G401.6 (cell line): Measurements from ENCODE around the gene LRRC74A.
A peak's percentile ranks its signal among the peaks of the same experiment; 100 is the strongest.

Source experiments
- FAIRE-seq: peaks from 2 replicates; lab custom pipeline; 2012; peaks lifted over from hg19 to GRCh38; lab: Jason Lieb, UNC

LRRC74A gene

DNA sequence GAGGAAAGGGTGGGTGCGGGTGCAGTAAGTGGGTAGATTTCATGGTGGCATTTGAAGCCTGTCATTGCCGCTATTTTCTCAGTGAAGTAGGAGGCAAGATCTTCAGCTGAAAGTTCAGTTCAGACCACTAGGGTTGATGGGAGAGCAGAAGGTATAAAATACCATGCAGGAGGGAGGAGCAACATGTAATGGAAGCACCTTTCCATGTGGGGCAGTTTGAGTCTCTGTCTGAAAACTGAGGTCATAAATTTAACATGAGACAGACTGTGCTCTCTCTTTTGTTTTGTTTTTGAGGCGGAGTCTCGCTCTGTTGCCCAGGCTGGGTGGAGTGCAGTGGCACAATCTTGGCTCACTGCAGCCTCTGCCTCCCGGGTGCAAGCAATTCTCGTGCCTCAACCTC lies 22.7 kb downstream of the LRRC74A start:
- no peak for FAIRE-seq

DNA sequence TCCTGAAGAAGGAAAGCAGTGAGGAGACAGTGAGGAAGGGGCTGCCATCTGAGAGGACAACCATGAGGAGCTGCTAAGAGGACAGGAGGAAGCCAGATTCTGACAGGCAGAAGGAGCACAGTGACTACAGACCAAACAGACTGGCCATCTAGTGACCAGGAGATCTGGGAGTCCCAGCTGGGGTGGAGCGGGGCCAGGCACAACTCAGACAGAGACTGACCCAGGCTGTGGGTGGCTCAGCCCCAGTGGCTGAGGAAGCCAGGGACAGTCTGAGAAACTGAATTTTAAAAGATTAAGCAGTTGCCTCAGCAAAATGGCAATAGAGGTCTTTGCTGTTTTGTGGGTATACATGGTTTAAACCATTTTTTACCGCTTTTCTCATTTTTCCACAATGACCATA lies 28.9 kb downstream of the LRRC74A start:
- no peak for FAIRE-seq

DNA sequence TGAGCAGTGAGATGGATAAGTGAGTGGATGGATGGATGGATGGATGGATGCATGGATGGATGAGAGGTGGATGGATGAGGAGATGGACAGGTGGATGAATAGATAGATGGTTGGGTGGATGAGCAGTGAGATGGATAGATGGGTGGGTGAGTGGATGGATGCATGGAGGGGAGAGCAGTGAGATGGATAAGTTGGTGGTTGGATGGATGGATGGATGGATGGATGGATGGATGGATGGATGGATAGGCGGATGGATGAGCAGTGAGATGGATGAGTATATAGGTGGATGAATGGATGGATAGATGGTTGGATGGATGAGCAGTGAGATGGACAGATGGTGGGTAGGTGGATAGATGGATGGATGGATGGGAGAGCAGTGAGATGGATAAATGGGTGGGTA lies 30.6 kb downstream of the LRRC74A start:
- FAIRE-seq = no peak

DNA sequence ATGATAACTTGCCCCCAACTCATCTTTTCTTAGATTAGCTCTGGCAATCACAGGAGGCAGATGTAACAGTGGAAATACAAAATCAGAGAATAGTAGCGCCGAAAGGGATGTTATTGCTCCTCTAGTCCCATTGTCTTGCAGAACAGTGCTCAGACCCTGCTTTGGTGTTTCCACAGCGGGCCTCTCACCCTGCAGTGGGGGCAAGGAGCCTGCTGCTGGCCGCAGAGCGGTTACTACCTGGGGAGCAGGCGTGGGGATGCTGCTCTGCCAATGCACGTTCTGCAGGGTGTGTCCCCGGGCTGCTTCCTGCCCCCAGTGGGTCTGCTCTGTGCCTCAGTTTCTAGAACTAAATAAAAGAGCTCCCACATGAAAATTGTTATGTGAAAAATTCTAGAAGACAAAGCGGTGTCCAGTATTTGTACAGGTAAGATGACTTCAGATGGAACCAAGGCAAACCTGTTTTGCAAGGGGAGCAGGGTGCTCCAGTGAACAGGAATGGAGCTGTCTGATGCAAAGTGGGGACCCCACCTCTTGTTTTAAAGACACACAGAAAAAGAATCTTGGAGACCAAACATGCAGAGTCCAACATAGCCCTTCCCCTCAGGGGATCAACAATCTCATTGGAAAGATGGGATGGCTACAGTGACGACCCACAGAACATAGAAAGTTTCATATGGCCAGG lies 35.5 kb downstream of the LRRC74A start:
- FAIRE-seq = no peak

DNA sequence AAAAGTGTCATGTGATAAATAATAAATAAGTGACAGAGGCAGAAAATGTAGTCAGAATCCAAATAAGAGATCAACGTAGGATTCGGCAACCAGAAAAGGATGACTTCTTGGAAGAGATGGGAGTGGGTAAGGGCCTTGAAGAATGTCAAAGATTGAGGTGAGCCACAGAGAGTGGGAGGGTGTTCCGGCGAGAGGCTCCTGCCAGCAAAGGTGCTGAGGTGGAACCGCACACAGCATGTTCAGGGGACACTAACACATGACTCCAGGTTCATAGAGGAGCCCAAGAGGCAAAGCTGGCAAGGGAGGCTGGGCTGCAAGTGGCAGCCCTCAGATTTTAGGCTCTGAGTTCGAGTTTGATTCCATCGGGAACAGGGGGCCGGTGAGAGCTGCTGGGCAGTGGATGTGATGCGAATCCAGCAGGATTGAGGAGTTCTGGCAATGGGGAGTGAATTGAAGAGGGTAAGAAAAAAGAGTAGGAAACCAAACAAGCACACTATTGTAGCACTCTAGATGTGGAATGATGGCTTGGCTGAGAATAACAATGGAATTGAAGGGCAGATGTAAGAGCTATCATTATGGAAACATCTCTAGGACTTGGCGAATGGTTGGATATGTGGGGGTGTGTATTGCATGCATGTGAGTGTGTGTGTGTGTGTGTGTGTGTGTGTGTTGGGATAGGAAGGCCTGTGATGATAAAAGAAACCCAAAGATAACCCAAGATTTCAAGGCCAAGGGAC lies 36.5 kb downstream of the LRRC74A start:
- FAIRE-seq = no peak

DNA sequence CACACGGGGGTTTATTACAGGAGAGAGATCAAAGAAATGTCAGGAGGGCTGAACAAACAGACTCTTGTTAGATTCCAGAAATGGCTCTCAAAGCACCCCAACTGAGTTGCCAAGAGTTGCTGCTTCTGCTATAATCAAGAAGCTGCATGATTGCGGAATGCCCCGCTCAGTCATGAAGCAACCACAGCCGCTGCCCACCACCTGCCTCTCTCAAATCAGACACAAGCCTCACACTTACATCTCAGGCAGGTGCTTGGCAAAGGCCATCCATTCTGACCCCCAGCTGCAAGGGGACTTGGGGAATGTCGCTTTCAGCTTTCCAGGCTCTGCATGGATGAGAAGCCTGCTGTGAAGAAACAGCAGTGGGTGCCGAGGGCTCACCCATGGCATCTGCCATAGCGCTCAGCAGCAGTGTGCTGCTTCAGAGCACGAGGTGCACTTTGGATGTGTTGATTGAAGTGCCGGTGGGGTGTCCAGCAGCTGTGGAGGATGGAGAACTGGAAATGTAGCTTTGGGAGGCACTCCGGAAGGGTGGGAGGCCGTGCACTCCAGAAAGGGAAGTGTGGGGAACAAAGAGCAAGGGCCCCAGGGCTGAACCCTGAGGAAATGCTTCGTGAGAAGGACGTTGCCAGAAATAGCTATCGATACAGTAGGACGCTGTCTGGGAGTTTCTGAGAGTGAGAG lies 37.7 kb downstream of the LRRC74A start:
- no peak for FAIRE-seq

DNA sequence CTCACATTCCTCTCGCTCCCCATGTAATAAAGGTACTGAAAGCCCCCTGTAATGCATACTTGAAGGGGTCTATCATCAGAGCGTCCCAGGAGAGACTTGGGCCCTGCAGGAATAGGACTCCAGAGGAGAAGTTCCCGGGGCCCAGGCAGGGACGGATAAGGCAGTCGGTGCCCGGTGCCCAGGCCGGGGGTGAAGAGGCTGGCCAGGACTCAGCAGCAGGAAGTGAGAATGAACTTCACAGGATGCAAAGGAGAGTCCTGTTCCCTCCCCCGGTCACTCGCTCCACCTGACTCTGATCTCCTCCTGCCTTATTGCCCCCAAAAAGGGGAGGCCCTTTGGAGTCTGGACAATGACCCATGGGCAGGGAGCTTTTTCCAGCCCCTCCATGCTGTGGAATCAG lies 40.2 kb downstream of the LRRC74A start:
- no peak for FAIRE-seq

DNA sequence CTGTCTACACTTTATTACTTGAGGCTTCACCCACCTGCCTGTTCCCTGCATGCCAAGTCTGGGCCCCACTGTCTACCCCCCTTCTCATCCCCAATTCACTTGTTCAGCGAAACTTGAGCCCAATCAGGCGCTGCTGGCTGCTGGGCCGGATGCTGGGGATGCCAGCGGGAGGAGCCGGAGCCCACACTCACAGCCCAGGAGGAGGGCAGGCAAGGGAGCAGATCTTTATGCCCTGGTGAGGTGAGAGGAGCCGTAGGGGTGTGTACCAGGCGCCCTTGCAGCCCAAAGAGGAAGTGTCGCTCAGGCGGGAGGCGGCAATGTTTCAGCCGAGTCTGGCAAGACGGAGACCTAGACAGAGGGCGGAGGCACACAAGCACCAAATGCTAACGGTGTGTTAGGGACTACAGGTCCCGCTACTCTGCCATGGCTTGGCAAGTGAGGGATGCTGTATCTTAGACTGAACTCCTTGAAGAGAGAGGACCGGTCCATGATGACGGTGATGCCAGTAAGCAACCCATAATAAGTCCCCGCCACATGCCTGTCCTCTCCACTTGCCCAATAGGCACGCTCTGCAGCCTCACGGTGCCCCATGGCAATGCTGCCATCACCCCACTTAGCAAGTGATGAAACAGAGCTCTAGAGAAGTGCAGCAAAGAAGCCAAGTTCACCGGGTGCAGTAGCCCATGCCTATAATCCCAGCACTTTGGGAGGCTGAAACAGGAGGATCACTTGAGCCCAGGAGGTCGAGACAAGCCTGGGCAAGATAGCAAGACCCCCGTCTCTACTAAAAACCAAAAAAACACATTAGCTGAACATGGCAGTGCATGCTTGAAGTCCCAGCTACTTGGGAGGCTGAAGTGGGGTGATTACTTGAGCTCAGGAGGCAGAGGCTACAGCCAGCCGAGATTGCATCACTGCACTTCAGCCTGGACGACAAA lies 41.6 kb downstream of the LRRC74A start:
- no peak for FAIRE-seq

DNA sequence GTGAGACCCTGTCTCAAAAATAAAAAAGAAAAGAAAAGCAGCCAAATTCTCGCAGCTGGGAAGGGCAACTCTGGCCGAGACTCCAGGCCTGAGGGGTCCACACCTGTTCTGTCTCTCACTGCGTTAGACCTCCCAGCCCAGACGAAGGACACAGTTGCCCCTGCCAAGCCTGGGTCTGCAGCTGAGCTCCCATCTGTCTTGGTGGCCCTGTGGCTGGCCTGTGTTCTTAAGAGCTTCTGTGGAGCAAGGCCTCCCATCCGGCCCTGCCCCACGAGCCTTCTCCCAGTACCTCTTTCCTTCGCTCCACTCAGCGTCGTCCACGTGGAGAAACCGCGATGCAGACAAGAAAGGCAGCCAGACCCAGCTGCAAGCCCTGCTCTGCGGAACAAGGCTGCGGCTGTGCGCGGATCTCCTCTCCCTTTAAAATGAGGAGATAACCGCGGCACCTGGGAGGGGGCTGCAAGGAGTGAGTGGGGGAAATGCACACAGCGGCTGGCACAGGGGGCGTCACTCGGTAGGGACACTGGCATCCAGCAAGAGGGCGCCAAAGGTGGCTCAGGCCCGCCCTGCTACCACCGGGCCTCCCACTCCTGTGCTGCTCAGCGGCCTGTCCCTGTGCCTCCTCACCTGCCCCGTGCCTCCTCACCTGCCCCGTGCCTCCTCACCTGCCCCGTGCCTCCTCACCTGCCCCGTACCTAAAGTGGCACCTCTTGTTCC lies 42.4 kb downstream of the LRRC74A start:
- no peak for FAIRE-seq

DNA sequence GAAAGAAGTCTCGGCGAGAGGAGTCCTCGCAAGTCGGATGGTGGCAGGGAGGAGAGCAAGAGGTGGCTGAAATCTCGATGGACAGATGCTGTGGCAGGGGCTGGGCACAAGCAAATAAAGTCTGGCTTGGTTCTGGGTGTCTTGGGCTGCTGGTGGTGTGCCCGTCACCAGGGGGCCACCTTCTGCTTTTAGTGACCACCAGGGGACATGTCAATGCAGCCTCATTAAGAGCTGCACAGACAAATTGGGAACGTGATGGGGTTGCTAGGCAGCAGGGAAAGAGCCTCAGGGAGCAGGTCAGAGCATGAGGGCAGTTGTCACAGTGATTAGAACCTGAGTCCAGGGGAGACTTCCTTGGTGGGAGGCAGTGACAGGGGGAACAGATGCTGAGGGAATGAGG lies 44.0 kb downstream of the LRRC74A start:
- no peak for FAIRE-seq

DNA sequence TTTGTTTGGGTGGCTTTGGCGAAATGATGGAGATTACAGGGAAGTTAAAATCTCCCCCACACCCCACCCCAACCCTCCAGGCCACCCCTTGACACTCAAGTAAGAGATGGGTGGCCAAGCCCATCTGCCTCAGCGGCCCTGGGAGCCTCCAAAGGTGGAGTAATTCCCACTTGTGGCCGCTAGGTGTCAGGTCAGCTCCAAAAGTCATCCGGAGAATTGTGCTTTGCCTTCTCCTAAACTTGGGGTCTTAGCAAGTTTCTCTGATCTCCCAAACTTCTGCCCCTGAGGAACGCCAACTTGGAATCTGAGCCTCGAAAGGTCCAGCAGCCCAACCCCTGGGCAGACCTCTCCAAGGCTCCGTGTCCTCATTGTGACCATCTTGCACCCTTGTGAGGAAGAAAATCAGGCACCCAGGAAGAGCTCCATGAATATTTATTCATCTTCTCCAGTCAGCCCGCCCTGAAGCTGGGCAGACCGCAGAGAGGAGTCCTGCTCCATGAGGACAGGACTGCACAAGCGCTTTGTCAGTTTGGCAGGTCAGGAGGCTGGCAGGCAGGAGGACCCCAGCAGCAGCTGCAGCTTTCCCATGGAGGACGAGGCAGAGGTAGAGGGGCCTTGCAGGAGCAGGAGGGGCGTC lies 46.7 kb downstream of the LRRC74A start:
- peak; percentile 39 for FAIRE-seq

DNA sequence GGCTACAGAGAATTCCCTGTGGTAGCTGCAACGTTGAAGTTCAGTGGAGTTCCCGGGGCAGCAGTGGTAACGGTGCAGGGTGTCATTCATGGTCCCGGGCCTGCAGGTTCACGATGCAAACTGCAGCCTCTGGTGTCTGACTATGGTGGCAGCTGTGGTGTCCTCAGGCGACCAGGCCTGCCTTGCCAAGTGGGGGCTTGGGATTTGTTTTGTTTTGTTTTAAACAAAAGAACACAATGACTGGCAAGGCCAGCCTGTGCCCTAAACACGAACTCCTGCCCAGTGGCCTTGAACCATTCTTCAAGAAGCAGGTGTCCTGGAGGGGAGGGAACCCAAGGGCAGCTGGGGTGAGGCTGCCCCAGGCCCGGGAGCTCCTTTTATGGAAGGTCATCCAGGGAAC lies 48.5 kb downstream of the LRRC74A start:
- no peak for FAIRE-seq

DNA sequence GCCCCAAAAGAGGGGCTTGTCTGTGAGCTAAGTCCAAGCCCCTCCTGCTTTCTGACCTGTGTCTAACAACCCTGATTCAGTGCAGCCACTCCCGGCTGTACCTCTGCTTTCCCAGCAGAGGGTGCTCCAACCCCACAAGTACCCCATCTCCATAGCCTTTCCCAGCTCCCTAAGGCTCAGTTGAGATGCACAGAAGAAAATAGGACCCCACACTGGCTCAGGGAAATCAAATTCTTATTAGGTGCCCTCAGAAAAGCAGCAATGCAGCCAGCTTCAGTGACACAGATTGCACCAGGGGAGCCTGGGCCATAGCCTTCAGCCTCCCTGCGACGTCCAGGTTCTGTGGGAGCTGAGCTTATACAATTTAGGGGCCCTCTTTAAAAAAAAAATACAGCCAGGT lies 49.9 kb downstream of the LRRC74A start:
- peak; percentile 64 for FAIRE-seq

DNA sequence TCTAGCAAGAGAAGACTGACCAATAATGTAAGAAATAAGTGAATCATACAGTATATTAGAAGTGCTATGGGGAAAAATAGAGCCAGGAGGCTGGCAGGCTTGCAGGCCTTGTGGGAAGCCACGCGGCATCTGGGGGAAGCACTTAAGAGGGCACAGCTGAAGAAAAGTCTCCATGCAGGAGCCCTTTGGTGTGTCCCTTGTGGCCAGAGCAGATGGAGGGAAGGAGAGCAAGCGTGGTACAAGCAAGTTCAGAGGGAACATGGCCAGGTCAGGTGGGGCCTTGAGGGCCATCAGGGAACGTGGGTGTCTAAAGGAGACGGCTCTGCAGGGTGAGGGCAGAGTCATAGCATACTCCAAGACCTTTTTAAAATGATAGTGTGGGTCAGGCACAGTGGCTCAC lies 51.7 kb downstream of the LRRC74A start:
- FAIRE-seq = no peak

DNA sequence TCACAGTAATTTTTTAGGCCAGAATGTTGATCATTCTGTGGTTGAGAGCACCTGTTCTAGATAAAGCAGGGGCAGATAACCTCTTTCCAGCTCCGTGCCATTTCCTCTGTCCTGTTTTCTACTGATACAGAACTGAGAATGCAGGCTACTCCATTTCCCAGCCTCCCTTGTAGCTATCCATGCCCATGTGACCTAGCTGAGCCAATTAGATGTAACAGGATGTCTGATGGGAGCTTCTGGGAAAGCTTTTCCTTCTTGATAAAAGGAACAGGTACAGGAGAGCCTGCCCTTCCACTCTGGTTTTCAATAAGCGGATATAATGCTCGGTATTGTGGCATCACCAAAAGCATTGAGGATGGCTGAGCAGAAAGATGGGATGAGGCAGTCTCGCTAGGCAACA lies 54.2 kb downstream of the LRRC74A start:
- no peak for FAIRE-seq

DNA sequence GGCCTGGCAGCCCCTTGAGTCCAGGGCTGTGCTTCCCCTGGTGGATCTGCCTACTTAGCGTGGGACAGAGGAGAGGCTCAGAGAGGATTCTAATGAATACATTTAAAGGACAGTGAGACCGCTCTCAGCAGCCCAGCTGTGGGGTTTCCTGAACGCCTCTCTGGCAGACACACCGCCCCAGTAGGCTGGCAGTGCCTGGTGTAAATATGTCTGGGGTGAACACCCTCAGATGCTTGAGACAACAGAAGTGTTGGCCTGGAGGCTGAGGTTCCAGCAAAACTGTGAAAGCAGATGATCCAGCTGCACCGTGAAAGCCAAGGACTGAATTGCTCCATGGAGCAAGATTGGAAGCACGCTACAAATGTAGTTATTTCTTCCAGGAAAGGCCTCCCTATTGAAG lies 55.1 kb downstream of the LRRC74A start:
- no peak for FAIRE-seq

DNA sequence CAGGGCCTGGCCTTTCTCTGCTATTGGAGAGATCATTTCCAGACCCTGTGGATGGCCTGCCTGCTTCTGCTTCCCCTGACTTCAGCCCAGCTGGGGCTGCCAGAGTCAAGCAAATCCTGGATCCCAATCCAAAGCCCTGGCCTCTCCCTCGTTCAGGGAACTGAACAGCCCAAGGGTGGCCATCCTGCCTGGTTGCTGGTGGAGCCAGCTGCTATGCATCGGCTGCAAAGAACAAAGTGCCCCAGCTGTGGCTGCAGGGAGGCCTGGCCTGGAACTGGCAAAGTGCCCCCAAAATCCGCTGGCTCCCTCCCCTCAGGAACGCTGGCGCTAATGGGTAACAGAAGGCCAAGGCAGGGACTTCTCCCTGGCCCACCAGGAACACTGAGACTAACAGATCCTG lies 56.4 kb downstream of the LRRC74A start:
- FAIRE-seq = no peak

DNA sequence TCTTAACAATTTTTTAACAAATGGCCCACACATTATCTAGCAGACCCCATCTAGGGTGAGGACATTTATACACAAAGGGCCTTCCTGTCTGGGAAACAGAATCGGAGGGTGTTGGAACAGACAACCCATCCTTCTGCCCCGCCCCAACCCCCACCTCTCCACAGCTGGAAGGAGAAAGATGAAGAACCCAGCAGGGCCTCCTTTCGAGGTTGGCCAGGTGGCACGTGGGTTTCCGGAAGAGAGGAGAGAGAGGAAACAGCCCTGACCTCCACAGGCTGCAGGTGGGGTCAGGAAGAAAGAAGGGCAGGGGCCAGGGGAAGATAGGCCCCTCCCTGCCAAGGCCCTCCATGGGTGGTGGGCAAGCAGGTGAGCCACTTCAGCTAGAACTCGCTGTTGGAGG lies 57.2 kb downstream of the LRRC74A start:
- FAIRE-seq = no peak

DNA sequence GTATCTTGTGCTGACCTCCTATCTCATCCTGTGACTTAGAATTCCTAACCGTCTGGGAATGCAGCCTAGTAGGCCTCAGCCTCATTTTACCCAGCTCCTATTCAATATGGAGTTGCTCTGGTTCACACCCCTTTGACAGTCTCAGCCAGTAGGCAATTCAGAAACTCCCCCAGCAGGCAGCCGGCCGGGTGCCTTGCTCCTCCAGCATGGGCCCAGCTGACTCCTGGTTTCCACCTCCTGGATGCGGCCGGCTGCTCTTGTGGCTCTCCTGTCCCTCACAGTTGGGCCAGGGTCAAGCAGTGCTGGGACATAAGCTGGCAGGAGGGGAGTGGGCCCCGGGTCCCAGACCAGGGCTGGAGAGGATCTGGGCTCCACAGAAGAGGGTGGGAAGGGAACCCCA lies 58.2 kb downstream of the LRRC74A start:
- FAIRE-seq = no peak

DNA sequence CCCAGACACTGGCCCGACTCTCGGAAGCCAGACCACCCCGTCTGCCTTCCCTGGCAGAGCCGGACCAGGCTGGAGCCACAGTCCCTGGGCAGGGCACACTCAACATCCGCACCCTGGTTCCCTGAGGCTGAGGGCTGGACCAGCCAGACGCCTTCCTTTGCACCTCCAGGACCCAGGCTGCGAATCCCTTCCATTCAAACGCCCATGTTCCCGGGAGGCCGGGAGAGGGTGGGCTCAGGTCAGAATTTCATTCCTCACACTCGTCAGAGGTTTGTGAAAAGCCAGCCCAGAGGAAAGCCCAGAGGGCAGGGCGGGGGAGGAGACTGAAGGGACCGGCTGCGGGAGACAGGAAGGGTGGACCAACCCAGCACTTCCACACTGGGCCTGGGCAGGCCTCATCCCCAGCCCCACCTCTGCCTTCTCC lies 58.7 kb downstream of the LRRC74A start:
- FAIRE-seq = no peak

DNA sequence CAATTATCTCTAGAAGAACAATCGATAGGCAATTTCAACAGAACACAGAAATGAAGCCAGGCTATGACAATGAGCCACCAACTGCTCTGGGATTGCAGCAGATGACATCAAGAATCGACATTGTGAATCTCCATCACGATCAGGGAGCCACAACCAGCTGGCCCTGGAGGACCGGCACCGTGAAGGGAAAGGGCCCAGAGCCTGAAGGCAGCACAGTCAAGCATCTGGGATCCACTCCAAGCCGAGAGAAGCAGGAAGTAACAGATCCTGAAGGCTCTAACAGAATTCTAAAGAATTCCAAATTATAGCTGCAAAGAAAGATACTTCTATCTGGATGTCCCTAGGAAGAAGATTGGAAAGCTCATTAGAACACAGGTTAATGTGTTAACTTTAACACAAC lies 61.0 kb downstream of the LRRC74A start:
- no peak for FAIRE-seq
